GM19239 (cell line): ENCODE data around the gene NEU2.
"Not testable (repeated sequence)": the region's sequence is repeated elsewhere in the genome, so short reads cannot be mapped to it uniquely, and the experiment has no call there.

Experiments
- DNase-seq: peaks from one replicate; pipeline ENCODE4 v3.0.0; 2011; ENCODE audit warnings: low spot score; ENCODE audit not compliant: insufficient read length
- FAIRE-seq: peaks from 2 replicates; lab custom pipeline; 2011; peaks lifted over from hg19 to GRCh38; lab: Jason Lieb, UNC

Gene NEU2

GRCh38 chr2:233009661-233010060 is 22.8 kb upstream of the NEU2 start:
- FAIRE-seq (no peak), DNase-seq (no peak)

GRCh38 chr2:233010569-233011267 is 21.8 kb upstream of the NEU2 start:
- FAIRE-seq (no peak), DNase-seq (no peak)

- no peak for FAIRE-seq
- DNase-seq, result no peak
Measured at GRCh38 chr2:233011268-233011650, 21.2 kb upstream of the NEU2 start.

- DNase-seq, result no peak
- no peak for FAIRE-seq
Measured at GRCh38 chr2:233011702-233012131, 20.8 kb upstream of the NEU2 start.

GRCh38 chr2:233012301-233012971 is 20.0 kb upstream of the NEU2 start:
- DNase-seq (no peak), FAIRE-seq (peak; percentile 37)

GRCh38 chr2:233013027-233013461 is 19.4 kb upstream of the NEU2 start, which contains the start of gene NGEF:
TSS of gene NGEF (minus strand) at chr2:233013256. CDS start at chr2:232974890, 38,366 bp downstream.
- DNase-seq (no peak), FAIRE-seq (no peak)

GRCh38 chr2:233013650-233014049 is 18.8 kb upstream of the NEU2 start:
- DNase-seq, result no peak
- FAIRE-seq, result no peak

GRCh38 chr2:233015019-233015645 is 17.3 kb upstream of the NEU2 start:
- FAIRE-seq, result no peak

GRCh38 chr2:233017947-233018346 is 14.5 kb upstream of the NEU2 start:
- DNase-seq (no peak), FAIRE-seq (no peak)

More at GRCh38 chr2:233015019-233015645, 17.3 kb upstream of the NEU2 start:
- DNase-seq, result no peak

- FAIRE-seq, DNase-seq: not testable (repeated sequence)
Measured at GRCh38 chr2:233019610-233020009, 12.9 kb upstream of the NEU2 start.

GRCh38 chr2:233020454-233020853 is 12.0 kb upstream of the NEU2 start:
- FAIRE-seq (no peak), DNase-seq (no peak)

GRCh38 chr2:233021771-233022170 is 10.7 kb upstream of the NEU2 start:
- FAIRE-seq (no peak), DNase-seq (no peak)

- FAIRE-seq, result no peak
- DNase-seq, result no peak
Measured at GRCh38 chr2:233022561-233022960, 9.9 kb upstream of the NEU2 start.

- FAIRE-seq (no peak), DNase-seq (no peak)
Measured at GRCh38 chr2:233023007-233023760, 9.3 kb upstream of the NEU2 start.

GRCh38 chr2:233023761-233024410 is 8.6 kb upstream of the NEU2 start:
- FAIRE-seq, result no peak
- no peak for DNase-seq

GRCh38 chr2:233025706-233026105 is 6.8 kb upstream of the NEU2 start:
- FAIRE-seq (no peak), DNase-seq (no peak)

GRCh38 chr2:233026198-233026813 is 6.2 kb upstream of the NEU2 start:
- no peak for DNase-seq
- FAIRE-seq, result no peak

GRCh38 chr2:233029321-233029720 is 3.2 kb upstream of the NEU2 start:
- no peak for DNase-seq
- FAIRE-seq, result no peak
